PC-3 (cell line): ENCODE data around the gene ETHE1. TPM values are rescaled to one million over a fixed set of nuclear protein-coding genes. Genes with fewer than 3 reads are reported as not detected.

Experiments
- ATAC-seq: fragments of 200-7000 bp; cut with Tn5 transposase; 2 replicates; pipeline ENCODE4 v1.9.1; 2020; ENCODE audit warnings: mild to moderate bottlenecking, moderate library complexity
- BruUV-seq: library from RNA; stranded (reverse); fragments of 400-500 nt; replicated peaks from 2 replicates; lab custom pipeline; 2021; lab: Mats Ljungman, UMichigan
- CTCF ChIA-PET: fragments of 300-600 bp; sonication (Branson Sonifier 250); formaldehyde crosslinking; loops from one replicate; lab custom pipeline; 2022; ENCODE audit warnings: antibody characterized with exemption; lab: Charles Lee
- POLR2A ChIA-PET: fragments of 300-600 bp; sonication (Branson Sonifier 250); formaldehyde crosslinking; loops from one replicate; lab custom pipeline; 2022; ENCODE audit warnings: antibody characterized with exemption; ENCODE audit not compliant: unreplicated experiment; lab: Charles Lee
- DNase-seq: peaks from one replicate; pipeline ENCODE4 v3.0.0-alpha.2; 2015
- H2AFZ ChIP-seq: fragments of 300-600 bp; sonication (generic); 2 replicates; pipeline ENCODE4 v1.6.0; 2016; ENCODE audit warnings: antibody characterized with exemption, low read length
- H3F3A ChIP-seq: fragments of 300-600 bp; sonication (generic); one replicate; pipeline ENCODE4 v1.6.0; 2017; ENCODE audit warnings: antibody characterized with exemption, low read length, control low read depth, mild to moderate bottlenecking; ENCODE audit not compliant: unreplicated experiment
- H3K27ac ChIP-seq: fragments of 300-600 bp; sonication (generic); 2 replicates; pipeline ENCODE4 v1.5.1; 2016; ENCODE audit warnings: mild to moderate bottlenecking, low read length
- H3K27me3 ChIP-seq: fragments of 300-600 bp; sonication (generic); 2 replicates; pipeline ENCODE4 v1.6.1; 2016; ENCODE audit warnings: low read length, mixed read lengths
- H3K36me3 ChIP-seq: fragments of 300-600 bp; sonication (generic); 2 replicates; pipeline ENCODE4 v1.6.1; 2016; ENCODE audit warnings: low read depth, mixed run types, low read length, mixed read lengths
- H3K4me1 ChIP-seq: fragments of 300-600 bp; sonication (generic); 2 replicates; pipeline ENCODE4 v1.5.1; 2016; ENCODE audit warnings: low read length; ENCODE audit not compliant: insufficient read depth
- H3K4me2 ChIP-seq: fragments of 300-600 bp; sonication (generic); 2 replicates; pipeline ENCODE4 v1.6.0; 2016; ENCODE audit warnings: low read length
- H3K4me3 ChIP-seq: fragments of 300-600 bp; sonication (generic); 2 replicates; pipeline ENCODE4 v1.5.1; 2016; ENCODE audit warnings: mild to moderate bottlenecking, low read length, mixed read lengths
- H3K79me2 ChIP-seq: fragments of 300-600 bp; sonication (generic); 2 replicates; pipeline ENCODE4 v1.6.1; 2017; ENCODE audit warnings: low read length, mixed read lengths
- H3K9ac ChIP-seq: fragments of 300-600 bp; sonication (generic); 2 replicates; pipeline ENCODE4 v1.6.0; 2016; ENCODE audit warnings: mild to moderate bottlenecking, low read length
- H3K9me2 ChIP-seq: fragments of 300-600 bp; sonication (generic); replicated peaks from 2 replicates; pipeline ENCODE4 v1.6.1; 2016; ENCODE audit warnings: mixed run types, low read length, mixed read lengths
- H3K9me3 ChIP-seq: fragments of 300-600 bp; sonication (generic); 2 replicates; pipeline ENCODE4 v1.6.1; 2016; ENCODE audit warnings: low read length, mixed read lengths
- H4K20me1 ChIP-seq: fragments of 300-600 bp; sonication (generic); 2 replicates; pipeline ENCODE4 v1.6.1; 2016; ENCODE audit warnings: low read length, mixed read lengths
- CTCF ChIP-seq: fragments of 300-600 bp; sonication (generic); conservative IDR thresholded peaks from 2 replicates; pipeline ENCODE4 v1.5.1; 2017; ENCODE audit warnings: antibody characterized with exemption, low read depth, mild to moderate bottlenecking, low read length
- EZH2 ChIP-seq: fragments of 300-600 bp; sonication (generic); IDR thresholded peaks from one replicate; pipeline ENCODE4 v1.6.1; 2017; ENCODE audit warnings: antibody characterized with exemption, mild to moderate bottlenecking, low read length; ENCODE audit not compliant: unreplicated experiment
- EZH2phosphoT487 ChIP-seq: fragments of 300-600 bp; sonication (generic); IDR thresholded peaks from 2 replicates; pipeline ENCODE4 v1.6.1; 2018; ENCODE audit warnings: mild to moderate bottlenecking, antibody characterized with exemption, low read length, borderline replicate concordance
- intact Hi-C: fragments of 100-400 bp; cut with micrococcal nuclease; formaldehyde crosslinking; loops from 2 replicates; pipeline ENCODE4 v1.9.0; 2023
- total RNA-seq: library from RNA; depleted of rRNA; stranded (reverse); fragments of >200 nt; gene quantifications from 2 replicates; pipeline ENCODE4 v1.2.3, GENCODE V29; 2014

The ETHE1 gene
- total RNA-seq, 1 experiment from 2014 or later = 34.2 TPM

GRCh38 chr19:43474986-43475705, 51.9 kb downstream of the ETHE1 start:
- intact Hi-C loops = no loop called here
- peak overlapping the region; percentile 81 for H3K4me2 ChIP-seq
- peak; percentile 76 for ATAC-seq
- H3K9me3 ChIP-seq = no peaks in the 10 kb centered on the region
- peak overlapping the region; percentile 73 for H2AFZ ChIP-seq
- ChIA-PET CTCF (no interaction called here), POLR2A (no interaction called here)
- H3K4me1 ChIP-seq = peaks cover 22% of the 10 kb centered on the region
- H3K36me3 ChIP-seq = no peaks in the 10 kb centered on the region
- no peaks in the 10 kb centered on the region for H4K20me1 ChIP-seq
- BruUV-seq = no TSS peak
- no peaks in the 10 kb centered on the region for H3K79me2 ChIP-seq
- no peaks in the 10 kb centered on the region for H3K9me2 ChIP-seq
- peak; percentile 89 for DNase-seq
- H3K9ac ChIP-seq = peak overlapping the region; percentile 52
- peak overlapping the region; percentile 45 for H3K27ac ChIP-seq
- H3K27me3 ChIP-seq = no peaks in the 10 kb centered on the region
- TF ChIP-seq EZH2phosphoT487 (no peak), CTCF (no peak), EZH2 (no peak)
- no peaks in the 10 kb centered on the region for H3F3A ChIP-seq
- H3K4me3 ChIP-seq = peak overlapping the region; percentile 59

GRCh38 chr19:43474487-43474886, 52.5 kb downstream of the ETHE1 start:
- H3K4me2 ChIP-seq = peak overlapping the region; percentile 81; the same call in 1 of the 2 replicates

More at GRCh38 chr19:43474487-43474886, 52.5 kb downstream of the ETHE1 start:
- Histone ChIP-seq H3F3A (no peaks in the 10 kb centered on the region), H3K4me3 (no peak overlapping the region), H3K9me3 (no peaks in the 10 kb centered on the region), H3K9me2 (no peaks in the 10 kb centered on the region), H2AFZ (no peak overlapping the region), H3K4me1 (peaks cover 29% of the 10 kb centered on the region), H3K36me3 (no peaks in the 10 kb centered on the region), H3K79me2 (no peaks in the 10 kb centered on the region), H4K20me1 (no peaks in the 10 kb centered on the region), H3K27me3 (no peaks in the 10 kb centered on the region), H3K27ac (no peak overlapping the region), H3K9ac (peak overlapping the region; percentile 52; the same call in 1 of the 2 replicates)
- BruUV-seq = no TSS peak
- POLR2A ChIA-PET = no interaction called here
- DNase-seq = no peak
- intact Hi-C loops = no loop called here
- no peak for ATAC-seq
- TF ChIP-seq EZH2 (no peak), CTCF (no peak), EZH2phosphoT487 (no peak)
- CTCF ChIA-PET = no interaction called here
